GM19193 (cell line): ENCODE measurements around the gene CTNNA2.

Experiments used
- POLR2A ChIP-seq: IDR thresholded peaks from 4 replicates; pipeline ENCODE4 v1.6.1; 2011; ENCODE audit not compliant: insufficient read depth, insufficient read length; ENCODE audit errors: extremely low read depth

The CTNNA2 gene

GRCh38 chr2:79512442-79513401 lies at the start of gene CTNNA2:
CTNNA2 (plus strand) TSS chr2:79513051.
- no peak for TF ChIP-seq POLR2A

- TF ChIP-seq POLR2A = no peak
These were observed 25.5 kb upstream of the CTNNA2 start for GRCh38 chr2:79487399-79487798.

GRCh38 chr2:79511320-79511951 lies 1.4 kb upstream of the CTNNA2 start:
- no peak for TF ChIP-seq POLR2A

- no peak for TF ChIP-seq POLR2A
These were observed 860 bp downstream of the CTNNA2 start for GRCh38 chr2:79513711-79514110.

- TF ChIP-seq POLR2A = no peak
These were observed 16.8 kb downstream of the CTNNA2 start for GRCh38 chr2:79529636-79530035.

- no peak for TF ChIP-seq POLR2A
These were observed 17.6 kb downstream of the CTNNA2 start for GRCh38 chr2:79530443-79530842.

GRCh38 chr2:79547568-79547967 lies 34.7 kb downstream of the CTNNA2 start:
- no peak for TF ChIP-seq POLR2A

GRCh38 chr2:79552653-79553052 lies 39.8 kb downstream of the CTNNA2 start:
- no peak for TF ChIP-seq POLR2A

GRCh38 chr2:79554899-79555298 lies 42.0 kb downstream of the CTNNA2 start:
- no peak for TF ChIP-seq POLR2A

- TF ChIP-seq POLR2A = no peak
These were observed 51.2 kb downstream of the CTNNA2 start for GRCh38 chr2:79564065-79564464.

GRCh38 chr2:79569048-79569447 lies 56.2 kb downstream of the CTNNA2 start:
- TF ChIP-seq POLR2A = no peak

- TF ChIP-seq POLR2A = no peak
These were observed 61.2 kb downstream of the CTNNA2 start for GRCh38 chr2:79573895-79574674.

GRCh38 chr2:79576451-79576850 lies 63.6 kb downstream of the CTNNA2 start:
- TF ChIP-seq POLR2A = no peak

- no peak for TF ChIP-seq POLR2A
These were observed 66.1 kb downstream of the CTNNA2 start for GRCh38 chr2:79578952-79579351.

- no peak for TF ChIP-seq POLR2A
These were observed 67.3 kb downstream of the CTNNA2 start for GRCh38 chr2:79580175-79580574.
